ENCODE results near the gene SLC22A7.
A peak's percentile ranks its signal among the peaks of the same experiment; 100 is the strongest.

Gene SLC22A7

GRCh38 chr6:43257367-43258145 is 40.5 kb upstream of the SLC22A7 start:
- no peak overlapping the region for H2AFZ ChIP-seq (ENCODE audit: low read depth, low read length)
- peaks cover 51 to 52% of the 10 kb centered on the region in 2 experiments for H3K27me3 ChIP-seq (ENCODE audit: control insufficient read depth in 1 of 2, insufficient read depth in 1 of 2, low read length in 2 of 2)
- no peaks in the 10 kb centered on the region for H3K36me3 ChIP-seq (ENCODE audit: control insufficient read depth in 1 of 2, insufficient read depth in 2 of 2, low read depth in 1 of 2, low read length in 2 of 2)

GRCh38 chr6:43258180-43258579 is 39.9 kb upstream of the SLC22A7 start:
- H3K27ac ChIP-seq (ENCODE audit: low read length, poor library complexity, severe bottlenecking) = no peak overlapping the region
- no peak overlapping the region for H3K18ac ChIP-seq (ENCODE audit: low read depth in 1 of 2, low read length in 2 of 2)
- no peak overlapping the region for H2AK5ac ChIP-seq (ENCODE audit: low read length, severe bottlenecking)
- H2AFZ ChIP-seq (ENCODE audit: low read depth, low read length) = no peak overlapping the region
- no peak overlapping the region for H2BK5ac ChIP-seq (ENCODE audit: low read depth, low read length, poor library complexity, severe bottlenecking)
- H3K4me2 ChIP-seq (ENCODE audit: low read length, poor library complexity, severe bottlenecking) = no peak overlapping the region
- H3K27me3 ChIP-seq (ENCODE audit: control insufficient read depth in 1 of 2, insufficient read depth in 1 of 2, low read length in 2 of 2) = peaks cover 45% of the 10 kb centered on the region in 2 experiments
- H2BK15ac ChIP-seq (ENCODE audit: low read depth, poor library complexity, severe bottlenecking) = no peak overlapping the region
- no peak overlapping the region for H4K91ac ChIP-seq (ENCODE audit: low read length)
- H2BK12ac ChIP-seq (ENCODE audit: low read length in 2 of 2) = no peak overlapping the region
- no peak overlapping the region for H3K14ac ChIP-seq (ENCODE audit: low read length in 2 of 2)
- H3K23ac ChIP-seq (ENCODE audit: low read length in 2 of 2) = no peak overlapping the region
- DNase-seq = no peak
- no peak overlapping the region for H2BK120ac ChIP-seq (ENCODE audit: low read depth, low read length)
- WGBS = 76% methylated on average over 3 of the region's 4 CpGs
- no peaks in the 10 kb centered on the region for H3K36me3 ChIP-seq (ENCODE audit: control insufficient read depth in 1 of 2, insufficient read depth in 2 of 2, low read depth in 1 of 2, low read length in 2 of 2)
- no peaks in the 10 kb centered on the region for H3K4me1 ChIP-seq (ENCODE audit: control insufficient read depth, insufficient read depth, low read depth, low read length)
- no peaks in the 10 kb centered on the region for H3K9me3 ChIP-seq (ENCODE audit: control insufficient read depth, low read length)
- no peak overlapping the region for H4K8ac ChIP-seq (ENCODE audit: low read length)
- no peak overlapping the region for H3K4ac ChIP-seq (ENCODE audit: low read depth in 1 of 2, low read length in 2 of 2)
- no peak overlapping the region for H3K4me3 ChIP-seq (ENCODE audit: insufficient read depth in 1 of 2, low read depth in 1 of 2, low read length in 2 of 2)
- H3K9ac ChIP-seq (ENCODE audit: low read length) = no peak overlapping the region
- H3K79me1 ChIP-seq (replicated peaks; ENCODE audit: low read length, poor library complexity, severe bottlenecking) = no peaks in the 10 kb centered on the region

More at GRCh38 chr6:43257367-43258145, 40.5 kb upstream of the SLC22A7 start:
- no peak overlapping the region for H3K4me3 ChIP-seq (ENCODE audit: insufficient read depth in 1 of 2, low read depth in 1 of 2, low read length in 2 of 2)
- no peak for DNase-seq
- H2BK5ac ChIP-seq (ENCODE audit: low read depth, low read length, poor library complexity, severe bottlenecking) = no peak overlapping the region
- H3K9me3 ChIP-seq (ENCODE audit: control insufficient read depth, low read length) = no peaks in the 10 kb centered on the region
- H3K4me2 ChIP-seq (ENCODE audit: low read length, poor library complexity, severe bottlenecking) = no peak overlapping the region
- no peak overlapping the region for H2BK15ac ChIP-seq (ENCODE audit: low read depth, poor library complexity, severe bottlenecking)
- no peak overlapping the region for H3K4ac ChIP-seq (ENCODE audit: low read depth in 1 of 2, low read length in 2 of 2)
- no peaks in the 10 kb centered on the region for H3K79me1 ChIP-seq (replicated peaks; ENCODE audit: low read length, poor library complexity, severe bottlenecking)
- H3K18ac ChIP-seq (ENCODE audit: low read depth in 1 of 2, low read length in 2 of 2) = no peak overlapping the region
- WGBS = 78% methylated on average over 12 of the region's 12 CpGs
- H4K8ac ChIP-seq (ENCODE audit: low read length) = no peak overlapping the region
- H3K23ac ChIP-seq (ENCODE audit: low read length in 2 of 2) = no peak overlapping the region
- H2BK12ac ChIP-seq (ENCODE audit: low read length in 2 of 2) = no peak overlapping the region
- H3K4me1 ChIP-seq (ENCODE audit: control insufficient read depth, insufficient read depth, low read depth, low read length) = no peaks in the 10 kb centered on the region
- no peak overlapping the region for H3K9ac ChIP-seq (ENCODE audit: low read length)
- no peak overlapping the region for H3K27ac ChIP-seq (ENCODE audit: low read length, poor library complexity, severe bottlenecking)
- no peak overlapping the region for H2AK5ac ChIP-seq (ENCODE audit: low read length, severe bottlenecking)
- no peak overlapping the region for H4K91ac ChIP-seq (ENCODE audit: low read length)
- no peak overlapping the region for H3K14ac ChIP-seq (ENCODE audit: low read length in 2 of 2)
- no peak overlapping the region for H2BK120ac ChIP-seq (ENCODE audit: low read depth, low read length)

GRCh38 chr6:43258807-43259686 is 39.0 kb upstream of the SLC22A7 start:
- H3K4me1 ChIP-seq (ENCODE audit: control insufficient read depth, insufficient read depth, low read depth, low read length) = no peaks in the 10 kb centered on the region
- no peak overlapping the region for H3K4me3 ChIP-seq (ENCODE audit: insufficient read depth in 1 of 2, low read depth in 1 of 2, low read length in 2 of 2)
- 92% methylated on average over 27 of the region's 30 CpGs for WGBS

GRCh38 chr6:43260791-43261190 is 37.3 kb upstream of the SLC22A7 start:
- Histone ChIP-seq H2AFZ (ENCODE audit: low read depth, low read length) (no peak overlapping the region), H3K79me1 (replicated peaks; ENCODE audit: low read length, poor library complexity, severe bottlenecking) (no peaks in the 10 kb centered on the region), H3K23ac (ENCODE audit: low read length in 2 of 2) (no peak overlapping the region), H3K27me3 (ENCODE audit: control insufficient read depth in 1 of 2, insufficient read depth in 1 of 2, low read length in 2 of 2) (peaks cover 39 to 46% of the 10 kb centered on the region in 2 experiments), H3K4me2 (ENCODE audit: low read length, poor library complexity, severe bottlenecking) (no peak overlapping the region), H4K91ac (ENCODE audit: low read length) (no peak overlapping the region), H3K18ac (ENCODE audit: low read depth in 1 of 2, low read length in 2 of 2) (no peak overlapping the region), H3K36me3 (ENCODE audit: control insufficient read depth in 1 of 2, insufficient read depth in 2 of 2, low read depth in 1 of 2, low read length in 2 of 2) (no peaks in the 10 kb centered on the region), H2AK5ac (ENCODE audit: low read length, severe bottlenecking) (no peak overlapping the region), H4K8ac (ENCODE audit: low read length) (no peak overlapping the region), H2BK120ac (ENCODE audit: low read depth, low read length) (no peak overlapping the region), H2BK12ac (ENCODE audit: low read length in 2 of 2) (no peak overlapping the region), H3K14ac (ENCODE audit: low read length in 2 of 2) (no peak overlapping the region), H3K9me3 (ENCODE audit: control insufficient read depth, low read length) (no peaks in the 10 kb centered on the region), H3K27ac (ENCODE audit: low read length, poor library complexity, severe bottlenecking) (no peak overlapping the region), H3K9ac (ENCODE audit: low read length) (no peak overlapping the region), H3K4me1 (ENCODE audit: control insufficient read depth, insufficient read depth, low read depth, low read length) (no peaks in the 10 kb centered on the region), H3K4me3 (ENCODE audit: insufficient read depth in 1 of 2, low read depth in 1 of 2, low read length in 2 of 2) (no peak overlapping the region), H3K4ac (ENCODE audit: low read depth in 1 of 2, low read length in 2 of 2) (no peak overlapping the region), H2BK5ac (ENCODE audit: low read depth, low read length, poor library complexity, severe bottlenecking) (no peak overlapping the region), H2BK15ac (ENCODE audit: low read depth, poor library complexity, severe bottlenecking) (no peak overlapping the region)
- no peak for DNase-seq
- WGBS = 88% methylated on average over 4 of the region's 4 CpGs

More at GRCh38 chr6:43258807-43259686, 39.0 kb upstream of the SLC22A7 start:
- Histone ChIP-seq H3K18ac (ENCODE audit: low read depth in 1 of 2, low read length in 2 of 2) (no peak overlapping the region), H3K4ac (ENCODE audit: low read depth in 1 of 2, low read length in 2 of 2) (no peak overlapping the region), H3K27ac (ENCODE audit: low read length, poor library complexity, severe bottlenecking) (no peak overlapping the region), H2BK12ac (ENCODE audit: low read length in 2 of 2) (no peak overlapping the region), H3K27me3 (ENCODE audit: control insufficient read depth in 1 of 2, insufficient read depth in 1 of 2, low read length in 2 of 2) (peaks cover 38 to 39% of the 10 kb centered on the region in 2 experiments), H2BK120ac (ENCODE audit: low read depth, low read length) (no peak overlapping the region), H3K36me3 (ENCODE audit: control insufficient read depth in 1 of 2, insufficient read depth in 2 of 2, low read depth in 1 of 2, low read length in 2 of 2) (no peaks in the 10 kb centered on the region), H2AK5ac (ENCODE audit: low read length, severe bottlenecking) (no peak overlapping the region), H3K14ac (ENCODE audit: low read length in 2 of 2) (peak overlapping the region in 1 of 2 experiments; percentile 38), H3K9ac (ENCODE audit: low read length) (no peak overlapping the region), H3K9me3 (ENCODE audit: control insufficient read depth, low read length) (no peaks in the 10 kb centered on the region), H4K8ac (ENCODE audit: low read length) (no peak overlapping the region), H3K79me1 (replicated peaks; ENCODE audit: low read length, poor library complexity, severe bottlenecking) (no peaks in the 10 kb centered on the region), H2AFZ (ENCODE audit: low read depth, low read length) (no peak overlapping the region), H3K23ac (ENCODE audit: low read length in 2 of 2) (no peak overlapping the region), H3K4me2 (ENCODE audit: low read length, poor library complexity, severe bottlenecking) (no peak overlapping the region), H4K91ac (ENCODE audit: low read length) (no peak overlapping the region), H2BK5ac (ENCODE audit: low read depth, low read length, poor library complexity, severe bottlenecking) (no peak overlapping the region), H2BK15ac (ENCODE audit: low read depth, poor library complexity, severe bottlenecking) (no peak overlapping the region)
- DNase-seq = no peak
